Fibroblast of mammary gland (primary cell): ENCODE results near the gene ACOT8.

Experiments
- DNase-seq: peaks from one replicate; pipeline ENCODE4 v3.0.0-alpha.2; 2010; ENCODE audit warnings: low read depth
- H3K4me3 ChIP-seq: 2 replicates; pipeline ENCODE4 v1.5.1; 2011; ENCODE audit warnings: low read depth, mild to moderate bottlenecking, low read length, moderate library complexity; ENCODE audit not compliant: control insufficient read depth
- CTCF ChIP-seq: conservative IDR thresholded peaks from 2 replicates; pipeline ENCODE4 v1.5.1; 2011; ENCODE audit warnings: low read depth, low read length, inconsistent platforms; ENCODE audit not compliant: control insufficient read depth, insufficient read depth

The ACOT8 gene

GRCh38 chr20:45887346-45887715, 30.1 kb upstream of the ACOT8 start, which contains the start of gene SPATA25:
Gene SPATA25 (minus strand): TSS chr20:45887622. CDS start chr20:45887590, 32 bp downstream.
- TF ChIP-seq CTCF: no peak
- no peak for DNase-seq
- H3K4me3 ChIP-seq: no peak within 1 kb of the TSS

GRCh38 chr20:45886590-45887345, 29.6 kb upstream of the ACOT8 start:
- DNase-seq: no peak
- TF ChIP-seq CTCF: no peak
- no peak overlapping the region for H3K4me3 ChIP-seq

GRCh38 chr20:45883100-45883469, 25.9 kb upstream of the ACOT8 start:
- no peak for DNase-seq
- no peak for TF ChIP-seq CTCF
- no peak overlapping the region for H3K4me3 ChIP-seq

- no peak for DNase-seq
- no peak for TF ChIP-seq CTCF
Measured at GRCh38 chr20:45882469-45883099, 25.4 kb upstream of the ACOT8 start.

GRCh38 chr20:45880988-45881788, 24.0 kb upstream of the ACOT8 start, which contains the start of gene ZSWIM1:
Gene ZSWIM1 (plus strand): TSS chr20:45881227. CDS start chr20:45882593, 1,366 bp downstream.
- DNase-seq: peak; percentile 99
- H3K4me3 ChIP-seq: peak within 1 kb of the TSS; percentile 83
- TF ChIP-seq CTCF: no peak

More at GRCh38 chr20:45882469-45883099, 25.4 kb upstream of the ACOT8 start:
- no peak overlapping the region for H3K4me3 ChIP-seq

GRCh38 chr20:45878076-45878761, 21.0 kb upstream of the ACOT8 start:
- no peak for TF ChIP-seq CTCF
- no peak overlapping the region for H3K4me3 ChIP-seq
- peak; percentile 44 for DNase-seq
